Esophagus squamous epithelium (tissue), 4 donors: ENCODE measurements around the gene LEPROT.

Experiments
- POLR2A ChIP-seq, 4 donors: fragments of 450-650 bp; IDR thresholded peaks; one replicate each; pipeline ENCODE4 v1.6.1; 2017; ENCODE audit warnings: antibody characterized with exemption in 4 of 4, mild to moderate bottlenecking in 4 of 4, moderate library complexity in 3 of 4
- TF ChIP-seq, protein P1 (sequence below), 6 experiments: fragments of 450-650 bp in 4 of 6; fragments of 200-600 bp in 2 of 6; sonication (generic) in 2 of 6; IDR thresholded peaks; one replicate each; pipeline ENCODE4 v1.5.1; 2016 to 2019; ENCODE audit warnings: antibody characterized with exemption in 6 of 6, mild to moderate bottlenecking in 4 of 6, moderate library complexity in 4 of 6

GRCh38 chr1:65458730-65459396, 38.4 kb downstream of the LEPROT start:
- TF ChIP-seq, protein P1, sequence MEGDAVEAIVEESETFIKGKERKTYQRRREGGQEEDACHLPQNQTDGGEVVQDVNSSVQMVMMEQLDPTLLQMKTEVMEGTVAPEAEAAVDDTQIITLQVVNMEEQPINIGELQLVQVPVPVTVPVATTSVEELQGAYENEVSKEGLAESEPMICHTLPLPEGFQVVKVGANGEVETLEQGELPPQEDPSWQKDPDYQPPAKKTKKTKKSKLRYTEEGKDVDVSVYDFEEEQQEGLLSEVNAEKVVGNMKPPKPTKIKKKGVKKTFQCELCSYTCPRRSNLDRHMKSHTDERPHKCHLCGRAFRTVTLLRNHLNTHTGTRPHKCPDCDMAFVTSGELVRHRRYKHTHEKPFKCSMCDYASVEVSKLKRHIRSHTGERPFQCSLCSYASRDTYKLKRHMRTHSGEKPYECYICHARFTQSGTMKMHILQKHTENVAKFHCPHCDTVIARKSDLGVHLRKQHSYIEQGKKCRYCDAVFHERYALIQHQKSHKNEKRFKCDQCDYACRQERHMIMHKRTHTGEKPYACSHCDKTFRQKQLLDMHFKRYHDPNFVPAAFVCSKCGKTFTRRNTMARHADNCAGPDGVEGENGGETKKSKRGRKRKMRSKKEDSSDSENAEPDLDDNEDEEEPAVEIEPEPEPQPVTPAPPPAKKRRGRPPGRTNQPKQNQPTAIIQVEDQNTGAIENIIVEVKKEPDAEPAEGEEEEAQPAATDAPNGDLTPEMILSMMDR (IDR thresholded peaks at IDR 0.05), result no peak
- no peak for TF ChIP-seq POLR2A (IDR thresholded peaks at IDR 0.05)
